ENCODE measurements around the gene EYS. TPM values are rescaled to one million over a fixed set of nuclear protein-coding genes. Genes with fewer than 3 reads are reported as not detected.
A peak's percentile ranks its signal among the peaks of the same experiment; 100 is the strongest.

EYS gene
- total and polyA plus RNA-seq, 9 of the 15 experiments (the other 6 are each of a cell fraction or from before 2014, with no cell fraction given), result 0.03 to 0.36 (median 0.10) TPM; not detected in 2

- 0% methylated on average over 2 of the region's 2 CpGs for WGBS (ENCODE audit: insufficient coverage, low coverage, missing lambda C conversion rate)
- DNase-seq (ENCODE audit: extremely low read depth in 1 of 4, low spot score in 3 of 4), result peak in 1 of 4 experiments; percentile 12
- ChIA-PET CTCF (ENCODE audit: low intra/inter-chr PET ratio) (no interaction called here), POLR2A (no interaction called here)
- Histone ChIP-seq H3K4me1 (replicated peaks in 1 of 2; ENCODE audit: control insufficient read depth in 2 of 2, insufficient read depth in 2 of 2, low read length in 2 of 2) (no peaks in the 10 kb centered on the region), H3K4me2 (ENCODE audit: insufficient read depth, low read length) (no peak overlapping the region), H3K9me3 (replicated peaks; ENCODE audit: control insufficient read depth, insufficient read depth, low read depth, low read length) (0 out of 2 replicates have a peak, but pooled peaks cover 2% of the 10 kb centered on the region), H3K79me2 (ENCODE audit: control insufficient read depth, insufficient read depth, low read length) (no peaks in the 10 kb centered on the region), H3K36me3 (ENCODE audit: control insufficient read depth, insufficient read depth, low read length) (no peaks in the 10 kb centered on the region), H3K27me3 (ENCODE audit: control insufficient read depth in 2 of 2, insufficient read depth in 2 of 2, low read length in 2 of 2) (no peaks in the 10 kb centered on the region), H3K4me3 (no peak overlapping the region), H3K27ac (ENCODE audit: extremely low read depth, low read depth, low read length) (no peak overlapping the region; the same call in 2 of the 3 replicates), H4K20me1 (replicated peaks; ENCODE audit: control insufficient read depth, insufficient read depth, low read length) (no peaks in the 10 kb centered on the region), H3K9me1 (ENCODE audit: control insufficient read depth, insufficient read depth, low read length) (no peaks in the 10 kb centered on the region), H2AFZ (ENCODE audit: low read depth, low read length) (no peak overlapping the region), H3K9ac (ENCODE audit: insufficient read depth in 1 of 2, low read depth in 2 of 2, low read length in 2 of 2) (no peak overlapping the region; a peak in 1 of 4 replicates)
- BruUV-seq (replicated peaks), result no TSS peak
- peak; percentile 51; the same call in 1 of the 3 replicates for ATAC-seq
- TF ChIP-seq FOSL1 (tag; conservative IDR thresholded peaks at IDR 0.05), result peak; percentile 66
- TF ChIP-seq E2F4 (CRISPR knock-in tag; IDR thresholded peaks at IDR 0.05; ENCODE audit: low read depth), result no peak
- no peak for TF ChIP-seq ZNF133 (CRISPR knock-in tag; IDR thresholded peaks at IDR 0.05)
- TF ChIP-seq ZC3H4 (CRISPR knock-in tag; IDR thresholded peaks at IDR 0.05; ENCODE audit: borderline replicate concordance), result no peak
- intact Hi-C loops (cut with micrococcal nuclease), result no loop called here
- in situ Hi-C loops (cut with MboI), result no loop called here
- no peak for FAIRE-seq
Measured at GRCh38 chr6:65545920-65546319, 161.1 kb downstream of the EYS start.

- FAIRE-seq, result no peak
- WGBS (ENCODE audit: insufficient coverage, low coverage, missing lambda C conversion rate), result 6% methylated on average over 1 of the region's 1 CpG
- TF ChIP-seq CHD1 (IDR thresholded peaks at IDR 0.05; ENCODE audit: low read length) (no peak), ZNF717 (CRISPR knock-in tag; IDR thresholded peaks at IDR 0.05) (no peak), RUNX1 (IDR thresholded peaks at IDR 0.05; ENCODE audit: low read depth) (no peak), GMEB1 (CRISPR knock-in tag; IDR thresholded peaks at IDR 0.05) (no peak), ZFX (CRISPR knock-in tag; IDR thresholded peaks at IDR 0.05) (no peak), ELF4 (CRISPR knock-in tag; IDR thresholded peaks at IDR 0.05) (no peak), ZBED1 (IDR thresholded peaks at IDR 0.05) (no peak), FOXJ2 (tag; IDR thresholded peaks at IDR 0.05) (no peak), SMARCC2 (IDR thresholded peaks at IDR 0.05; ENCODE audit: low read depth) (no peak), HBP1 (CRISPR knock-in tag; IDR thresholded peaks at IDR 0.05) (no peak)
Measured at GRCh38 chr6:65538644-65539043, 168.4 kb downstream of the EYS start.

More at GRCh38 chr6:65538644-65539043, 168.4 kb downstream of the EYS start:
- H3K27me3 ChIP-seq (ENCODE audit: control insufficient read depth in 2 of 2, insufficient read depth in 2 of 2, low read length in 2 of 2), result no peaks in the 10 kb centered on the region
- in situ Hi-C loops (cut with MboI), result no loop called here
- H3K9ac ChIP-seq (ENCODE audit: insufficient read depth in 1 of 2, low read depth in 2 of 2, low read length in 2 of 2), result no peak overlapping the region
- no peaks in the 10 kb centered on the region for H3K9me1 ChIP-seq (ENCODE audit: control insufficient read depth, insufficient read depth, low read length)
- ATAC-seq (no peak), DNase-seq (ENCODE audit: extremely low read depth in 1 of 4, low spot score in 3 of 4) (no peak)
- no peak overlapping the region for H3K27ac ChIP-seq (ENCODE audit: extremely low read depth, low read depth, low read length)
- POLR2A ChIA-PET, result no interaction called here
- H2AFZ ChIP-seq (ENCODE audit: low read depth, low read length), result no peak overlapping the region
- H3K4me3 ChIP-seq, result no peak overlapping the region
- no TSS peak for BruUV-seq (replicated peaks)
- intact Hi-C loops (cut with micrococcal nuclease), result no loop called here
- CTCF ChIA-PET (ENCODE audit: low intra/inter-chr PET ratio), result no interaction called here
- no peaks in the 10 kb centered on the region for H3K79me2 ChIP-seq (ENCODE audit: control insufficient read depth, insufficient read depth, low read length)
- no peaks in the 10 kb centered on the region for H3K9me3 ChIP-seq (replicated peaks; ENCODE audit: control insufficient read depth, insufficient read depth, low read depth, low read length)
- no peaks in the 10 kb centered on the region for H4K20me1 ChIP-seq (replicated peaks; ENCODE audit: control insufficient read depth, insufficient read depth, low read length)
- H3K4me1 ChIP-seq (replicated peaks in 1 of 2; ENCODE audit: control insufficient read depth in 2 of 2, insufficient read depth in 2 of 2, low read length in 2 of 2), result no peaks in the 10 kb centered on the region
- H3K36me3 ChIP-seq (ENCODE audit: control insufficient read depth, insufficient read depth, low read length), result no peaks in the 10 kb centered on the region
- H3K4me2 ChIP-seq (ENCODE audit: insufficient read depth, low read length), result no peak overlapping the region
